ENCODE measurements around the gene DPF1.

Gene DPF1

GRCh38 chr19:38253788-38254187, 29.8 kb upstream of the DPF1 start:
- no peak overlapping the region for H3K27ac ChIP-seq

GRCh38 chr19:38252941-38253691, 29.1 kb upstream of the DPF1 start:
- no peak for TF ChIP-seq ZFX (IDR thresholded peaks at IDR 0.05)
- TF ChIP-seq, protein P1, sequence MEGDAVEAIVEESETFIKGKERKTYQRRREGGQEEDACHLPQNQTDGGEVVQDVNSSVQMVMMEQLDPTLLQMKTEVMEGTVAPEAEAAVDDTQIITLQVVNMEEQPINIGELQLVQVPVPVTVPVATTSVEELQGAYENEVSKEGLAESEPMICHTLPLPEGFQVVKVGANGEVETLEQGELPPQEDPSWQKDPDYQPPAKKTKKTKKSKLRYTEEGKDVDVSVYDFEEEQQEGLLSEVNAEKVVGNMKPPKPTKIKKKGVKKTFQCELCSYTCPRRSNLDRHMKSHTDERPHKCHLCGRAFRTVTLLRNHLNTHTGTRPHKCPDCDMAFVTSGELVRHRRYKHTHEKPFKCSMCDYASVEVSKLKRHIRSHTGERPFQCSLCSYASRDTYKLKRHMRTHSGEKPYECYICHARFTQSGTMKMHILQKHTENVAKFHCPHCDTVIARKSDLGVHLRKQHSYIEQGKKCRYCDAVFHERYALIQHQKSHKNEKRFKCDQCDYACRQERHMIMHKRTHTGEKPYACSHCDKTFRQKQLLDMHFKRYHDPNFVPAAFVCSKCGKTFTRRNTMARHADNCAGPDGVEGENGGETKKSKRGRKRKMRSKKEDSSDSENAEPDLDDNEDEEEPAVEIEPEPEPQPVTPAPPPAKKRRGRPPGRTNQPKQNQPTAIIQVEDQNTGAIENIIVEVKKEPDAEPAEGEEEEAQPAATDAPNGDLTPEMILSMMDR (conservative IDR thresholded peaks at IDR 0.05), result no peak
- no peak overlapping the region for H3K27ac ChIP-seq

More at GRCh38 chr19:38253788-38254187, 29.8 kb upstream of the DPF1 start:
- TF ChIP-seq ZFX (IDR thresholded peaks at IDR 0.05), result no peak
- TF ChIP-seq, protein P1 (conservative IDR thresholded peaks at IDR 0.05), result no peak

DNA sequence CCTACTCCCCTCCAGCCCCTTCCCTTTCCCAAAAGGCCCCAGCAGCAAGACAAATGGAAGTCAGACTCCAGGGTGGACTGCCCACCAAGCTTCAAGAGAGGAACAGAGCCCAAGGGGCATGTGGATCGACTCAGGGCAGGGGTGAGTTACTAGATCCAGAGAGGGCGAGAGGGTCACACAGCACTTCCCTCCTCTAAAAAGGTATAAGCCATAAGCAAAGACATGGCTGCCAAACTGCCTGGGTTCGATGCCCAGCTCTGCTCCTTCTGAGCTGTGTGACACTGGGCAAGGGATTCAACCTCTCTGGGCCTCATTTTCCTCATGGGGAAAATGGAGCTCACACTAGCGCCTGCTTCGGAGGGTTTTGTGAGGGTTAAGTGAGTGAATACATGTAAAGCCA, 28.4 kb upstream of the DPF1 start:
- H3K27ac ChIP-seq, result no peak overlapping the region
- TF ChIP-seq, protein P1 (conservative IDR thresholded peaks at IDR 0.05), result no peak
- no peak for TF ChIP-seq ZFX (IDR thresholded peaks at IDR 0.05)

- TF ChIP-seq, protein P1 (conservative IDR thresholded peaks at IDR 0.05), result no peak
- no peak for TF ChIP-seq ZFX (IDR thresholded peaks at IDR 0.05)
- no peak overlapping the region for H3K27ac ChIP-seq
Observed at GRCh38 chr19:38251564-38252051, 27.6 kb upstream of the DPF1 start.

GRCh38 chr19:38250821-38251563, 27.0 kb upstream of the DPF1 start:
- TF ChIP-seq, protein P1 (conservative IDR thresholded peaks at IDR 0.05), result no peak
- TF ChIP-seq ZFX (IDR thresholded peaks at IDR 0.05), result no peak
- H3K27ac ChIP-seq, result no peak overlapping the region

- no peak overlapping the region for H3K27ac ChIP-seq
- TF ChIP-seq, protein P1 (conservative IDR thresholded peaks at IDR 0.05), result no peak
- TF ChIP-seq ZFX (IDR thresholded peaks at IDR 0.05), result no peak
Observed at GRCh38 chr19:38250428-38250820, 26.4 kb upstream of the DPF1 start.

- H3K27ac ChIP-seq, result no peak overlapping the region
- TF ChIP-seq ZFX (IDR thresholded peaks at IDR 0.05), result no peak
- TF ChIP-seq, protein P1 (conservative IDR thresholded peaks at IDR 0.05), result no peak
Observed at GRCh38 chr19:38248421-38248820, 24.4 kb upstream of the DPF1 start.

Data from C4-2B (cell line).